ENCODE data around the gene TMEM132D.

GRCh38 chr12:129771238-129771637 lies 132.6 kb downstream of the TMEM132D start:
- TF ChIP-seq CTCF (IDR thresholded peaks at IDR 0.05; ENCODE audit: low read depth, low read length, missing input control) (no peak), SP1 (IDR thresholded peaks at IDR 0.05) (no peak), MAX (IDR thresholded peaks at IDR 0.05) (no peak), FOXA1 (IDR thresholded peaks at IDR 0.05) (no peak), TAF1 (conservative IDR thresholded peaks at IDR 0.05) (no peak), FOXA2 (IDR thresholded peaks at IDR 0.05) (no peak), RXRA (IDR thresholded peaks at IDR 0.05) (no peak), JUND (IDR thresholded peaks at IDR 0.05) (no peak), REST (IDR thresholded peaks at IDR 0.05) (no peak)

Data from liver (tissue), 3 donors.